ENCODE data around the gene BDH1. TPM values are rescaled to one million over a fixed set of nuclear protein-coding genes. Genes with fewer than 3 reads are reported as not detected.
"Not testable (repeated sequence)": the region's sequence is repeated elsewhere in the genome, so short reads cannot be mapped to it uniquely, and the experiment has no call there.

Gene BDH1
- total RNA-seq, 1 donor from 2014 or later, result 146 TPM

DNA sequence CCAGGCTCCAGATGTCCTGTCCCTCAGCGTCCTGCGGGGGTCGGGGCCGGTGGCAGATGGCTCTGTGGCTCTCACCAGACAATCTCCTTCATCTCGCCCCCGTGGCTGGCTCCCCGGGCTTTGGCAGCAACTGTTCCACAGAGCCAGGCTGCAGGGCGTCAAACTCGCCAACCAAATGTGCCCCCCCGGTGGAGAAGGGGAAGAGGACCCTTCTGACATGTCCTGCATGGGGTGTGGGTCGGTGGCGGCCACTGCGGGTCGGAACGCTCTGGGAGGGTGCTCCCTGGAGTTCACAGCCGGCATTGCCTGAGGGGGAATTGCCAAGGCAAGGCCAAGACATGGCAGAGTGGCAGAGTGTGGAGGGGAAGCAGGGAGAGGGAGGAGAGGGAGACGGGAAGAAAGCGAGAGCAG lies 36.0 kb downstream of the BDH1 start:
- Mint-ChIP-seq H3K36me3 (ENCODE audit: low read depth) (peaks cover 56% of the 10 kb centered on the region), H3K27me3 (ENCODE audit: low read depth) (no peaks in the 10 kb centered on the region), H3K27ac (no peak overlapping the region), H3K4me1 (ENCODE audit: low read depth) (peaks cover 18% of the 10 kb centered on the region), H3K9me3 (no peaks in the 10 kb centered on the region), H3K4me3 (ENCODE audit: low read depth) (no peak overlapping the region)
- intact Hi-C loops (cut with micrococcal nuclease), result no loop called here
- no peak for DNase-seq (ENCODE audit: low spot score)

DNA sequence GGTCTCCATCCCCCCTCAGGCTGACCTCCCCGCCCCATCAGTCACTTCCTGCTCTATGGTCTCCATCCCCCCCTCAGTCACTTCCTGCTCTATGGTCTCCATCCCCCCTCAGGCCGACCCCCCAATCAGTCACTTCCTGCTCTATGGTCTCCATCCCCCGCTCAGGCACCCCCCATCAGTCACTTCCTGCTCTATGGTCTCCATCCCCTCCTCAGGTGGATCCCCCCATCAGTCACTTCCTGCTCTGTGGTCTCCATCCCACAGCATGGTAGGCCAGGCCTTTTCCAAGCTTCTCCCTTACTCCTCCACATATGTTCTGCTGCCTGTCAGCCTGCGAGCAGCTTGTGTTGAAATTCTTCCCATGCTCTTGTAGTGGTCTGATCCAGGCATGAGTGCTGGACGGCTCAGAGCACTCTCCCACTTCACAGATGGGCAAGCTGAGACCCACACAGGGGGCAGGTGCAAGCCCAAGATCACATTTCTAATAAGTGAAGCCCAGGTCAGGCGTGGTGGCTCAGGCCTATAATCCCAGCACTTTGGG lies 36.8 kb downstream of the BDH1 start:
- H3K27ac Mint-ChIP-seq, result peak overlapping the region; percentile 74
- peaks cover 59% of the 10 kb centered on the region for H3K36me3 Mint-ChIP-seq (ENCODE audit: low read depth)
- H3K27me3 Mint-ChIP-seq (ENCODE audit: low read depth), result no peaks in the 10 kb centered on the region
- no peak for DNase-seq (ENCODE audit: low spot score)
- intact Hi-C loops (cut with micrococcal nuclease), result no loop called here
- no peaks in the 10 kb centered on the region for H3K9me3 Mint-ChIP-seq
- peaks cover 18% of the 10 kb centered on the region for H3K4me1 Mint-ChIP-seq (ENCODE audit: low read depth)
- H3K4me3 Mint-ChIP-seq (ENCODE audit: low read depth), result no peak overlapping the region

DNA sequence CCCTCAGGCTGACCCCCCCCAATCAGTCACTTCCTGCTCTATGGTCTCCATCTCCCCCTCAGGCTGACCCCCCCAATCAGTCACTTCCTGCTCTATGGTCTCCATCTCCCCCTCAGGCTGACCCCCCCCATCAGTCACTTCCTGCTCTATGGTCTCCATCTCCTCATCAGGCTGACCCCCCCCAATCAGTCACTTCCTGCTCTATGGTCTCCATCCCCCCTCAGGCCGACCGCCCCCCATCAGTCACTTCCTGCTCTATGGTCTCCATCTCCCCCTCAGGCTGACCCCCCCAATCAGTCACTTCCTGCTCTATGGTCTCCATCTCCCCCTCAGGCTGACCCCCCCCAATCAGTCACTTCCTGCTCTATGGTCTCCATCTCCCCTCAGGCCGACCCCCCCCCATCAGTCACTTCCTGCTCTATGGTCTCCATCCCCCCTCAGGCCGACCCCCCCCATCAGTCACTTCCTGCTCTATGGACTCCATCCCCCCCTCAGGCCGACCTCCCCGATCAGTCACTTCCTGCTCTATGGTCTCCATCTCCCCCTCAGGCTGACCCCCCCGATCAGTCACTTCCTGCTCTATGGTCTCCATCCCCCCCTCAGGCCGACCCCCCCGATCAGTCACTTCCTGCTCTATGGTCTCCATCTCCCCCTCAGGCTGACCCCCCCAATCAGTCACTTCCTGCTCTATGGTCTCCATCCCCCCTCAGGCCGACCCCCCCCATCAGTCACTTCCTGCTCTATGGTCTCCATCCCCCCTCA lies 37.7 kb downstream of the BDH1 start:
- intact Hi-C loops (cut with micrococcal nuclease); DNase-seq (ENCODE audit: low spot score); H3K4me3 Mint-ChIP-seq (ENCODE audit: low read depth); H3K27me3 Mint-ChIP-seq (ENCODE audit: low read depth); H3K27ac Mint-ChIP-seq; H3K9me3 Mint-ChIP-seq: not testable (repeated sequence)
- Mint-ChIP-seq H3K36me3 (ENCODE audit: low read depth) (peaks cover 58% of the 10 kb centered on the region), H3K4me1 (ENCODE audit: low read depth) (peaks cover 20% of the 10 kb centered on the region)

DNA sequence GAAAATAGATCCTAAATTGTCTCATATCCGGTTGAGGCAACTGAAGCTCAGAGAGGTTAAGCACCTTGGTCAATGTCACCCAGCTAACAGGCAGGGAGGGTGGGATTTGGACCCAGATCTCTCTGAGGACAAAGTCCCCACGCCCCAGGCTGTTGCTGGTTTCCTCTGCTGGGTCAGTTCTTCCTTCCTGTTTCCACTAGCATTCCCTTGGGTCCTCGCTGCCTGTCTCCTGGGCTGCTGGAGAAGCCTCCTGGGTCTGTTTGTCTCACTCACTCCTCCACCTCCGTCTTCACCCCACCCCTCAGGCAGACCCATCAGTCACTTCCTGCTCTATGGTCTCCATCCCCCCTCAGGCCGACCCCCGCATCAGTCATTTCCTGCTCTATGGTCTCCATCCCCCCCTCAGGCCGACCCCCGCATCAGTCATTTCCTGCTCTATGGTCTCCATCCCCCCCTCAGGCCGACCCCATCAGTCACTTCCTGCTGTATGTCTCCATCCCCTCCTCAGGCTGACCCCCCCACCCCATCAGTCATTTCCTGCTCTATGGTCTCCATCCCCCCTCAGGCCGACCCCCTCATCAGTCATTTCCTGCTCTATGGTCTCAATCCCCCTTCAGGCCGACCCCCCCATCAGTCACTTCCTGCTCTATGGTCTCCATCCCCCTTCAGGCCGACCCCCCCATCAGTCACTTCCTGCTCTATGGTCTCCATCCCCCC lies 38.7 kb downstream of the BDH1 start:
- intact Hi-C loops (cut with micrococcal nuclease); DNase-seq (ENCODE audit: low spot score); H3K4me3 Mint-ChIP-seq (ENCODE audit: low read depth); H3K27me3 Mint-ChIP-seq (ENCODE audit: low read depth); H3K9me3 Mint-ChIP-seq: not testable (repeated sequence)
- Mint-ChIP-seq H3K27ac (peak overlapping the region; percentile 84), H3K4me1 (ENCODE audit: low read depth) (peaks cover 18% of the 10 kb centered on the region), H3K36me3 (ENCODE audit: low read depth) (peaks cover 61% of the 10 kb centered on the region)

DNA sequence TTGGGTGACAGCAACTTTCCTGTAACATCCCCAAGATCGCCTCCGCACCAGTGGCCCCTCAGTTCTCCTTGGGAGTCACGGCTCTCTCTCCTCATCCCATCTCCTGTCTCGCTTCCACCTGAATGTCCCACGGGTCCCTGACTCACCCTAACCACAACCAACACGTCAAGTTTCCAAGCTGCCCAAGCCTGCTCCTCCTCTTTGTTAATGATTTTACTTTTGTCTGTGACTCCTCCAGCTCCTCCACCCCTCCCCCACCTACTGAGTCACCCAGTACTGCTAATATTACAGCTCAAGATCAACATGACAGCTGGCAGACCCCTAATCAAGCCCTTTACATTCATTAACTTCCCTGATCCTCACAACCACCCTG lies 39.3 kb downstream of the BDH1 start:
- no peak for DNase-seq (ENCODE audit: low spot score)
- Mint-ChIP-seq H3K9me3 (no peaks in the 10 kb centered on the region), H3K27ac (peak overlapping the region; percentile 84), H3K36me3 (ENCODE audit: low read depth) (peaks cover 61% of the 10 kb centered on the region), H3K4me1 (ENCODE audit: low read depth) (peaks cover 17% of the 10 kb centered on the region), H3K27me3 (ENCODE audit: low read depth) (no peaks in the 10 kb centered on the region), H3K4me3 (ENCODE audit: low read depth) (no peak overlapping the region)
- intact Hi-C loops (cut with micrococcal nuclease), result no loop called here

DNA sequence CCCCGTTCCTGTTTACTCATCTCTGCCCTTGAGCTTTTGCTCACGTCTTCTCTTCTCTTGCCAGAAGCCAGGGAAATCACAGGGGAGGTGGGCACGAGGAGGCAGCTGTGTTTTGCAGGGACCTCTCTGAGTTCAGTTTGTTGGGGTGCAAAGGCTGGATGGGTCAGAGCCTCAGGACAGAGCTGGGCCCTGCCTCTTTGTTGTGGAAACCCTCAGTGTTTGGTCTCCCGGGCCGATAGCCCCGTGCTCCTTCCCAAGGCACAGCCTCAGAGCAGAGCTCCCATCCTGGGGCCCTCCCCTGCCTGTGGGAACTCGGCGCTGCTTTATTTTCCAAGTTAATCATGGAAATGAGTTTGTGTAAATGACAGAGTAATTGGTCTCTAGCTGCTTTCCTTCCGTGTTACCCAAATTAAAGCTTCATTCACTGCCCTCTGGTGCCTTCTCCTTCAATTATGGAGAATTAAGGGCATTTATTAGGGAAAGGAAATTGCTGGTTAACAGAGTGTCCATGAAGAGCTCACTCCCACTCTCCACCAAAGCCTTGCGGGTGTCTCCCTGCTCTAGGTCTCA lies 40.9 kb downstream of the BDH1 start:
- peaks cover 73% of the 10 kb centered on the region for H3K36me3 Mint-ChIP-seq (ENCODE audit: low read depth)
- H3K27ac Mint-ChIP-seq, result peak overlapping the region; percentile 39
- DNase-seq (ENCODE audit: low spot score), result no peak
- H3K9me3 Mint-ChIP-seq, result no peaks in the 10 kb centered on the region
- peaks cover 20% of the 10 kb centered on the region for H3K4me1 Mint-ChIP-seq (ENCODE audit: low read depth)
- intact Hi-C loops (cut with micrococcal nuclease), result no loop called here
- H3K27me3 Mint-ChIP-seq (ENCODE audit: low read depth), result no peaks in the 10 kb centered on the region
- no peak overlapping the region for H3K4me3 Mint-ChIP-seq (ENCODE audit: low read depth)

DNA sequence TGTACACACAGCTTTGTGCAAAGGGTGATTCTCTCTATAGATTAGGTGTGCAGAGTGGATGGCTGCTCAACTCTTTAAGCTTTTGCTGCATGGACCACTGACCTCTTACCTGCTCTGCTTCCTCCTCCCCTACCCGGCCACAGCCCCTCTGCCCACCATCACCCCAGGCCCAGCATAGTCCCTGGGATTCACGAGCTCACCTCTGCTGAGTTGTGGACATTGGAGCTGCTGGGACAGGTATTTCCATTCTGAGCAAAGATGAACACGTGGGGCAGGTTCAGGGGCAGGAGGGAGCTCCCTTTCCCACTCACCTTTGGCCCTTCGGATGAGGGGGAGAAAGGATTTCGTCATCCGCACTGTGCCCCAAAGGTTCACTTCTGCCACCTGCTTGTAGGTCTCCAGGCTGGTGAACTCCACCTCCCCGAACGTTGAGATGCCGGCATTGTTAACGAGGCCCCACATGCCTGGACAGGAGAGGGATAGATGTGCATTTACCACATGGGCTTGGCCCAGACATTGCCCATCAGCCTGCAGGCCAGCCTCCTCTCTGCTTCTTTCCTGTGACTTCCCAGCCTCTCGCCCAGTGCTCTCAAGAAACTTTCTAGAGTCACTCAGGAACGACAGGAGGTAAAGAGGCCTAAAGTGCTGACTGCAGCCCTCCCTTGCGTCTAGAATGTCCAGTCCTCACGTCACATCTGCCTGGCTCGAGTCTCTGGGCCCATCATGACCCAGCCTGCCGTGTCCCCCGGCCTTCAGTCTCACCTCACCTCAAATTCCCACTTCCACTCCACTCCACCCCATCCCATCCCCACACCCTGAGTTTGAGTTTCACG lies 41.6 kb downstream of the BDH1 start:
- Mint-ChIP-seq H3K9me3 (no peaks in the 10 kb centered on the region), H3K27ac (peak overlapping the region; percentile 62), H3K4me3 (ENCODE audit: low read depth) (no peak overlapping the region), H3K4me1 (ENCODE audit: low read depth) (peaks cover 19% of the 10 kb centered on the region), H3K36me3 (ENCODE audit: low read depth) (peaks cover 73% of the 10 kb centered on the region), H3K27me3 (ENCODE audit: low read depth) (no peaks in the 10 kb centered on the region)
- no peak for DNase-seq (ENCODE audit: low spot score)
- intact Hi-C loops (cut with micrococcal nuclease), result no loop called here

DNA sequence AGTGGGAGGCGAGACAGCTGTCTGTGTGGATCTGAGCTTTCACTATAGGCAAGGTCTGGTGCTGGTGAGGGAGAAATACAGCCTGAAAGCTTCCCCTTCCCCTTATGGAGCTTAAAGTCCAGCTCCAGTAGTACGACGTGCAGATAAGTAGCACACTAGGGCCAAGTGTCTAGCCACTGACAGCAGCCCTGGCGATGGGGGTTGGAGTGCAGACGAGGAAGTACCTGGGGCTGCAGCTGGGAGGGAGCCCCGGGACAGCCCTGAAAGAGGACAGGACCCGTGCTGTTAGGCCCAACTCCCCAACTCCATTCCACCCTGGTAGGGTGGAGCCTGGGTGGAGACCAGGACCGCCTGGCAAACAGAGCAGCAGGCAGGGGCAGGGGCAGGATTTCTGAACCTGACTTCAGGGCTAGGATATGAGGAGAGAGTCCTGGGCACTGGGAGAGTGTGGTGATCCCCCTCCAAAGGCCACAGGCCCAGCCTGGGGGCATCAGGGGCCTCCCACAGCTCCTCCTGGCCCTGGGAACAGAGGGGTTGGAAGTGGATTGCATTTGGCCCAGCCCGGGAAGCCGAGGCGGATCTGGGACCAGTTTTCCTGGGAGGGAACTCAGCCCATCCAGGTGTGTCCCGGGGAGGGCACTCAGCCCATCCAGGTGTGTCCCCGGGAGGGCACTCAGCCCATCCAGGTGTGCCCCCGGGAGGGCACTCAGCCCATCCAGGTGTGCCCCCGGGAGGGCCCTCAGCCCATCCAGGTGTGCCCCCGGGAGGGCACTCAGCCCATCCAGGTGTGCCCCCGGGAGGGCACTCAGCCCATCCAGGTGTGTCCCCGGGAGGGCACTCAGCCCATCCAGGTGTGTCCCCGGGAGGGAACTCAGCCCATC lies 42.8 kb downstream of the BDH1 start:
- Mint-ChIP-seq H3K36me3 (ENCODE audit: low read depth) (peaks cover 70% of the 10 kb centered on the region), H3K9me3 (no peaks in the 10 kb centered on the region), H3K27ac (peak overlapping the region; percentile 8), H3K27me3 (ENCODE audit: low read depth) (no peaks in the 10 kb centered on the region), H3K4me1 (ENCODE audit: low read depth) (peaks cover 16% of the 10 kb centered on the region), H3K4me3 (ENCODE audit: low read depth) (no peak overlapping the region)
- intact Hi-C loops (cut with micrococcal nuclease), result no loop called here
- no peak for DNase-seq (ENCODE audit: low spot score)

DNA sequence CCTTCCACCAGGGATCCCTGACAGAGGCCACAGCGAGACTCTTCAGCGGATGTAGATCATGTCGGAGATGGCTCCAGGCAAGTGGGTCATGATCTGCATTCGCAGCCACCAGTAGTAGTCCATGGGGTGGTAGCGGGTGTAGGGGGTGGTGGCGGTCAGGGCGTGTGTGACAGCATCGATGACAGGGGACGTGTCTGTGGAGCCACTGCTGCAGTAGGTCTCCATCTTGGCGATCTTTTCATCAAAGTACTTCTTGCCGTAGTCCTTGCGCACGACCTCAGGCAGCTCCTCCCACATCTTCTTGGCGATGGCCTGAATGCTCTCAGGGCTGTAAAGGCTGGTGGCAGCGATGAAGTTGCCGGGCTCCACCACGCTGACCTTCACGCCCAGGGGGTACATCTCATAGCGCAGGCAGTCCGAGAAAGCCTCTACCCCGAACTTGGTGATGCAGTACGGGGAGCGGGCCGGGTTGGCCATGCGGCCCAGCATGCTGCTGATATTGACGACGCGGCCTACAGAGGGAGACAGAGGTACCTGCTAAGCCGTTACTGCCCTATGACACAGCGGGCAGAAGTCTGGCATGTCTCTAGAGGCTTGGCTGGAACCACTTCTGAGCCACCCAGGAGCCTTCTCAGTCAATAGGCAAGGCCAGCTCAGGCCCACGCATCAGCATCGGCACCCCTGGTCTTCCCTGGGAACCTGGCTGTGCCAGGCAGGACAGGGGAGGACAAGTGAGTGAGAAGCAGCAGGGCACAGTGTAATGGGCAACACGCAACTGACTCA lies 43.7 kb downstream of the BDH1 start:
- Mint-ChIP-seq H3K4me3 (ENCODE audit: low read depth) (no peak overlapping the region), H3K27ac (peak overlapping the region; percentile 8), H3K9me3 (no peaks in the 10 kb centered on the region), H3K36me3 (ENCODE audit: low read depth) (peaks cover 69% of the 10 kb centered on the region), H3K4me1 (ENCODE audit: low read depth) (peaks cover 16% of the 10 kb centered on the region), H3K27me3 (ENCODE audit: low read depth) (no peaks in the 10 kb centered on the region)
- DNase-seq (ENCODE audit: low spot score), result no peak
- intact Hi-C loops (cut with micrococcal nuclease), result no loop called here

DNA sequence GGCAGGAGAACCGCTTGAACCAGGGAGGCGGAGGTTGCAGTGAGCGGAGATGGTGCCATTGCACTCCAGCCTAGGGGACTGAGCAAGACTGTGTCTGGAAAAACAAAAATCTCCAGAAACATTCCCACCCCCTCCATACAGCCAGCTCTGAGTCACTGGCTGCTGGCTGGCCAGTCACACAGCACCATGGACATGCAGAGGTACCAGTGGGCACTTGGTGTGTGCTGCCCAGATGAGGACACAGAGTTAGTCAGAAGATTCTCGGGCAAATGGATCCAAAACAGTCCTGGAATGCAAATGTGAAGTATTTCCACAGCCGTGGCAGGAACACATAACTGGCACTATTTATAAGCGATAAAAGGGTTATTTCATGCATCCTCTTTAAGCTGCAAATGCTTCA lies 44.6 kb downstream of the BDH1 start:
- Mint-ChIP-seq H3K4me1 (ENCODE audit: low read depth) (peaks cover 7% of the 10 kb centered on the region), H3K9me3 (no peaks in the 10 kb centered on the region), H3K4me3 (ENCODE audit: low read depth) (no peak overlapping the region), H3K27me3 (ENCODE audit: low read depth) (no peaks in the 10 kb centered on the region), H3K27ac (no peak overlapping the region), H3K36me3 (ENCODE audit: low read depth) (peaks cover 60% of the 10 kb centered on the region)
- intact Hi-C loops (cut with micrococcal nuclease), result no loop called here
- no peak for DNase-seq (ENCODE audit: low spot score)

DNA sequence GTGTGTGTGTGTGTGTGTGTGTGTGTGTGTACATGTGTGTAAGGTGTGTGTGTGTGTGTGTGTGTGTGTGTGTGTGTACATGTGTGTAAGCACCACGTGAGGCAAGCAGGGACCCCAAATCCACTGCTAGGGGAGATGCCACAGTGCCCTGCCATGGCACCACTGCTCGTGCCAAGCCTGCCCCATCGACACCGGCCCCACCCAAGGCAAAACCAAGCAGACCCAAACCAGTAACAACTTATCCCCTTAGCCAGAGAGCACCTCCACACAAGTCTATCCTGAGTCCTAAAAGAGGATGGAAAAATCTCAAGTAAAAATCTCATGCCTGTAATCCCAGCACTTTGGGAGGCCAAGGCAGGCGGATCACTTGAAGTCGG lies 45.1 kb downstream of the BDH1 start:
- peaks cover 55% of the 10 kb centered on the region for H3K36me3 Mint-ChIP-seq (ENCODE audit: low read depth)
- H3K4me3 Mint-ChIP-seq (ENCODE audit: low read depth), result no peak overlapping the region
- peaks cover 6% of the 10 kb centered on the region for H3K4me1 Mint-ChIP-seq (ENCODE audit: low read depth)
- H3K9me3 Mint-ChIP-seq, result no peaks in the 10 kb centered on the region
- no peak for DNase-seq (ENCODE audit: low spot score)
- no peaks in the 10 kb centered on the region for H3K27me3 Mint-ChIP-seq (ENCODE audit: low read depth)
- H3K27ac Mint-ChIP-seq, result no peak overlapping the region
- intact Hi-C loops (cut with micrococcal nuclease), result loop anchor here (1.0 kb wide), 1 partner anchor 286 kb away; no protein-coding TSS in a partner anchor
